HG03045 (cell line): ENCODE results near the gene MED1.

Experiments
- ATAC-seq: cut with Tn5 transposase; IDR thresholded peaks from one replicate; pipeline ENCODE4 v1.9.1; 2021; ENCODE audit warnings: mild to moderate bottlenecking, moderate library complexity; ENCODE audit not compliant: unreplicated experiment

The MED1 gene

GRCh38 chr17:39364236-39365025 is 86.6 kb downstream of the MED1 start:
- no peak for ATAC-seq

- ATAC-seq, result no peak
Measured at GRCh38 chr17:39361064-39361463, 90.0 kb downstream of the MED1 start.

- no peak for ATAC-seq
Measured at GRCh38 chr17:39360537-39360936, 90.5 kb downstream of the MED1 start.

- ATAC-seq, result no peak
Measured at GRCh38 chr17:39359994-39360393, 91.1 kb downstream of the MED1 start.

- no peak for ATAC-seq
Measured at GRCh38 chr17:39357986-39358385, 93.1 kb downstream of the MED1 start.

GRCh38 chr17:39357488-39357887 is 93.6 kb downstream of the MED1 start:
- no peak for ATAC-seq
